Measurements from ENCODE around the gene SERPINA4. TPM values are rescaled to one million over a fixed set of nuclear protein-coding genes. Genes with fewer than 3 reads are reported as not detected.

Gene SERPINA4
- total and polyA plus RNA-seq, 2 experiments from 2014 or later, result not detected

DNA sequence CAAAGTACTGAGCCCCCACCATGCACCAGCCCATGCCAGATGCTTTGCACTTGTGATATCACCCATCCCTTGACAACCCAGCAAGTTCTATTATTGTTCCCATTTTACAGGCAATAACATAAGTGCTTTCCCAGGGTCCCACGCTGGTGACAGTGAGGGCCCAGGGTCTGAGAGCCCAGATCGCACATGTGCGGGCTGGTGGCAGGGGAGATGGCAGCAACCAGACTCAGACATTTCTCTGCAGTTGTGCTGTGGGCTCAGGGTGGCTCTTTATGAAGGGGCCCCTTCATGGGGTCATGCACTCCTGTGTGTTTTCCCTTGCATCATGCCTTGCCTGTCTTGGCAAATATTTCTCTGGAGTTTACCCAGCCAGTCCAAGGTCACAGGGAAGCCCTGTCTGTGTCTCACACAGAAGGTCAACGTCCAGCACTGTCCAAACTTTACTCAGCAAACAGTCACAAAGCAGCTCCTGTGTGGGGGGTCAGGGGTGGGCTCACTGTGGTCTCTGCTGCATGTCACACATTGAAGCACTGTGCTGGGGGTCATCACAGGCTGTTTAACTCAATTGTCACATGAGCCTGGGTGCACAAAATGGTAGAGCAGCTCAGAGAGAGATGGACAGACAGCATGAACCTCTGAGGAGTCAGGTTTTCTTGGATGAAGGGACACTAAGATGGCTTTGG is 32.6 kb downstream of the SERPINA4 start:
- no peak for DNase-seq (ENCODE audit: low read depth in 1 of 2, low spot score in 1 of 2)
- no peaks in the 10 kb centered on the region for H3K4me1 ChIP-seq (ENCODE audit: low read depth)
- no peaks in the 10 kb centered on the region for H3K9me3 ChIP-seq (ENCODE audit: low read depth)
- TF ChIP-seq CTCF (IDR thresholded peaks at IDR 0.05; ENCODE audit: low read depth, low read length), result no peak
- H3K36me3 ChIP-seq, result no peaks in the 10 kb centered on the region
- H3K27me3 ChIP-seq, result no peaks in the 10 kb centered on the region
- H3K4me3 ChIP-seq, result no peak overlapping the region
- H3K27ac ChIP-seq, result no peak overlapping the region

DNA sequence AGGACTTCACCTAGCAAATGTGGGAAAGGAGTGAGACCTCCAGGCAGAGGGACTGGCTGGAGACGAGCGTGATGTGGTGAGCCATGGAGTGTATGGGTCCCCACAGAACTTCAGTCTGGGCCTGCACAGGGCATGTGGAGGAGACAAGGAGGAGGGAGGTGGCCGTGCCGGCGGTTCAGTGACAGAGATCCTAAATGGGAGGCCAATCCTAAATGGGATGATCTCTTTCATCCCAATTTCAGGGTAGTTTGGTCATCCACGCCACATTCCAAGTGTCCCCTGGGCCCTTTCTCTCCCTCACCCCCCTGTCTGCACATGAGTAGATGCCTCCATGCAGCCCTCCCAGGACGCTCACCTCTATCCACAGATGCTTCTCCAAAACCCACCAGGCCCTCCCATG is 33.2 kb downstream of the SERPINA4 start:
- H3K4me3 ChIP-seq, result no peak overlapping the region
- DNase-seq (ENCODE audit: low read depth in 1 of 2, low spot score in 1 of 2), result no peak
- no peak for TF ChIP-seq CTCF (IDR thresholded peaks at IDR 0.05; ENCODE audit: low read depth, low read length)
- no peaks in the 10 kb centered on the region for H3K27me3 ChIP-seq
- H3K36me3 ChIP-seq, result no peaks in the 10 kb centered on the region
- H3K4me1 ChIP-seq (ENCODE audit: low read depth), result no peaks in the 10 kb centered on the region
- H3K9me3 ChIP-seq (ENCODE audit: low read depth), result no peaks in the 10 kb centered on the region
- H3K27ac ChIP-seq, result no peak overlapping the region

DNA sequence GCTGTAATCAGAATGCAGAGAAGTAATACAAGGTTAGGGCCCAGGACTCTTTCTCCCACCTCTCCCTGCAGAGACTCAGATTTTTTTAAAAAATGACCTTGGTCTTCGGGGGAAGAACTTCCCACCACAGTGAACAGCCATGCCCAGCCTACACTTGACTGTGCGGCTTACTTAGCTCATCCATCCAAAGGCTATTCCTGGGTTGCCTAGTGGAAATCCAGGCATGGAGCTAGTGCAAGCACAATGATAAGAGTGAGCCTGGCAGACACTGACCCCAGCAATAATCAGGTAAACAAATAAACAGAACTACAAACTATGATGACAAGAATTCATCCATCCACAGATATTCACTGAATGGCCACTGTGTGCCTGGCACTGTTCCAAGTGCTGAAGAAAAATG is 34.7 kb downstream of the SERPINA4 start:
- no peak for DNase-seq (ENCODE audit: low read depth in 1 of 2, low spot score in 1 of 2)
- H3K27ac ChIP-seq, result no peak overlapping the region
- no peak overlapping the region for H3K4me3 ChIP-seq
- H3K27me3 ChIP-seq, result no peaks in the 10 kb centered on the region
- no peaks in the 10 kb centered on the region for H3K36me3 ChIP-seq
- H3K9me3 ChIP-seq (ENCODE audit: low read depth), result no peaks in the 10 kb centered on the region
- no peaks in the 10 kb centered on the region for H3K4me1 ChIP-seq (ENCODE audit: low read depth)
- no peak for TF ChIP-seq CTCF (IDR thresholded peaks at IDR 0.05; ENCODE audit: low read depth, low read length)

- Histone ChIP-seq H3K27me3 (no peaks in the 10 kb centered on the region), H3K27ac (no peak overlapping the region), H3K4me1 (ENCODE audit: low read depth) (no peaks in the 10 kb centered on the region), H3K4me3 (no peak overlapping the region), H3K9me3 (ENCODE audit: low read depth) (no peaks in the 10 kb centered on the region), H3K36me3 (no peaks in the 10 kb centered on the region)
- TF ChIP-seq CTCF (IDR thresholded peaks at IDR 0.05; ENCODE audit: low read depth, low read length), result no peak
- DNase-seq (ENCODE audit: low read depth in 1 of 2, low spot score in 1 of 2), result no peak
These were observed 35.1 kb downstream of the SERPINA4 start for GRCh38 chr14:94596361-94596760.

DNA sequence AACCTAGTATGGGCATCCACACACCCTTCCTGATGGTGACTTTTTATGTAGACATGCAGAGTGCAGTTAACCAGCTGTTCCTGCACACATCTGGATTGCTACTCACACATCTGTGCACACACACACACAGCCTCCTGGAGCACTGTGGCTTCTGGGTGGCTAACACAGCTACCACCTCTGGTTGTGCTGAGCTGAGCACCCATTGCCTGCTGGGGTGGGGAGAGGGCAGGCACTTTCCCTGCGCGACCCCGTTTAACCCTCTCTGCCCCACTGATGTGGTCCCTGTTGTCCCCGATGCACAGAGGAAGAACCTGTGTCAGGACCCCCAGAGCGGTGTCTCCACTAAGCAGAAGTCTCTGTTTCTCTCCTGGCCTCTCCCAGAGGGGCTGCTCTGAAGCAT is 36.5 kb downstream of the SERPINA4 start:
- Histone ChIP-seq H3K27me3 (no peaks in the 10 kb centered on the region), H3K4me3 (no peak overlapping the region), H3K4me1 (ENCODE audit: low read depth) (no peaks in the 10 kb centered on the region), H3K9me3 (ENCODE audit: low read depth) (no peaks in the 10 kb centered on the region), H3K27ac (no peak overlapping the region), H3K36me3 (no peaks in the 10 kb centered on the region)
- TF ChIP-seq CTCF (IDR thresholded peaks at IDR 0.05; ENCODE audit: low read depth, low read length), result no peak
- no peak for DNase-seq (ENCODE audit: low read depth in 1 of 2, low spot score in 1 of 2)

DNA sequence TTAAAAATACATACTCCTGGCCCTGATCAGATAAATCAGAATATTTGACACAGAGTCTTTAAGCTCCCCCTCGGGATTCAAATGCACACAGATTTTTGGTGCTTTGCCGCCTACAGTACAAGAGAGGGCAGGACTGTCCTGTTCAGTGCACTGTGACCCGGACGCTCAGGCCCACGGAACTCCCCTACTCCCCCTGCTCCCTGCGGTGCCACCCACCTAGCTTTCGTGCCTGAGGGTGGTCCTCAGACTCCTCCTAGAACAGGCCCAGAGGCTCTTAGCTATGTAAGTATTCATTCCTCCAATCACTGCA is 37.2 kb downstream of the SERPINA4 start:
- no peak overlapping the region for H3K27ac ChIP-seq
- no peaks in the 10 kb centered on the region for H3K4me1 ChIP-seq (ENCODE audit: low read depth)
- TF ChIP-seq CTCF (IDR thresholded peaks at IDR 0.05; ENCODE audit: low read depth, low read length), result no peak
- no peak for DNase-seq (ENCODE audit: low read depth in 1 of 2, low spot score in 1 of 2)
- H3K27me3 ChIP-seq, result no peaks in the 10 kb centered on the region
- no peak overlapping the region for H3K4me3 ChIP-seq
- H3K36me3 ChIP-seq, result no peaks in the 10 kb centered on the region
- no peaks in the 10 kb centered on the region for H3K9me3 ChIP-seq (ENCODE audit: low read depth)
